ENCODE results near the gene FSTL5.

FSTL5 gene

DNA sequence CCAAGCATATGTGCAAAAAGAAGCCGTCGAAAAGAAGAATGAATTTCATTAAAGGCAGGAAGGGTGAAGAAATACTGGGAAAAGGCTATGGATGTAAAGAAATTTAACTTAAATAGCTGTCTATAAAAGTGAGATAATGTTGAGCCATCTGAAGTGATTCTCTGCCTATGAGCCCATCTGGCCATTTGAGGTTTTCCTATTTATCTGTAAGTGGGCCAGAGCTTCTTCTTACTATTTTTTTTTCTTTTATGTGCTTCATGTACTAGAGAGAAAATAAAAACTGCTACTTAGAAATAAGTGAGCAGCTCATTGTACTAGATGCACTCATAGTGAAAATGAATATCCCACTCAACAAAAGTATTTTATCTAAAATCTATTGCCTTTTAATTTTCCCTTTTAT lies 725.7 kb downstream of the FSTL5 start:
- DNase-seq, result no peak

DNA sequence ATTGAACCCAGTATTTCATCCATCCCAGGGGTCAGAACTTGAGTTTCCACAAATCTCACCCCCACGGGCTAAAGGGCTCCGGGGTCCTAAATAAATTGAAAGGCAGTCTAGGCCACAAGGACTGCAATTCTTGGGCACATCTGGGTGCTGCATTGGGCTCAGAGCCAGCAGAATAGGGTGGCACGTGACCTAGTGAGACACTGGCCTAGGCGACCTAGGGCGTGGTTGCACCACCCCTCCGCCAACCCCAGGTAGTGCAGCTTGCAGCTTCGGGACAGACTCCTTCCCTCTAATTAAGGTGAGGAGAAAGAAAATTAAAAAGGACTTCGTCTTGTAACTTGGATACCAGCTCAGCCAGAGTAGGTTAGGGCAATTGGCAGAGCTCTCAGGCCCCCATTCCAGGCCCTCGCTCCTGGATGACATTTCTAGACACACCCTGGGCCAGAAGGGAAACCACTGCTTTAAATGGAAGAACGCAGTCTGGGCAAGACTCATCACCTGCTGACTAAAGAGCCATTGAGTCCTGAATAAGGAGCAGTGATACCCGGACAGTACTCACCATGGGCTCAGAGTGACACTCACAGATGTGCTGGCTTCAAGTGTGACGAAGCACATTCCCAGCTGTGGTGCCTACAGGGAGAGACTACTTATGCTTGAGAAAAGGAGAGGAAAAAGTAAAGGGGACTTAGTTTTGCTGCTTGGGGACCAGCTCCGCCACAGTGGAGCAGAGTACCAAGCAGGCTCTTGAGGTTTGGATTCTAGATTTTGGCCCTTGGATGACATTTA lies 735.4 kb downstream of the FSTL5 start:
- DNase-seq, result no peak

DNA sequence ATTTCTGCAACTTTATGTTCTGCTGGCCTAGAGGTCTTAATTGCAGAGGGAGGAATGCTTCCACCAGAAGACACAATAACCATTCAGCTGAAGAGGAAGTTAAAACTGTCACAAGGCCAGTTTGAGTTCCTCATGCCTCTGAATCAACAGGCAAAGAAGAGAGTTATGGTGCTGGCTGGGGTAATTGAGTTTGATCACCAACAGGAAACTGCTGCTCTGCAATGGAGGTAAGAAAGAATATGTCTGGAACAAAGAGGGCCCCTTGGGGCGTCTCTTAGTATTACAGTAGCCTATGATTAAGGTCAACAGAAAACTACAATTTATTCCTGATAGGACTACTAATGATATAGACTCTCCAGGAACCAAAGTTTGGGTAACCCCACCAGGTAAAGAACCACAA lies 744.0 kb downstream of the FSTL5 start:
- DNase-seq, result peak; percentile 80 to 92 (median 86)

DNA sequence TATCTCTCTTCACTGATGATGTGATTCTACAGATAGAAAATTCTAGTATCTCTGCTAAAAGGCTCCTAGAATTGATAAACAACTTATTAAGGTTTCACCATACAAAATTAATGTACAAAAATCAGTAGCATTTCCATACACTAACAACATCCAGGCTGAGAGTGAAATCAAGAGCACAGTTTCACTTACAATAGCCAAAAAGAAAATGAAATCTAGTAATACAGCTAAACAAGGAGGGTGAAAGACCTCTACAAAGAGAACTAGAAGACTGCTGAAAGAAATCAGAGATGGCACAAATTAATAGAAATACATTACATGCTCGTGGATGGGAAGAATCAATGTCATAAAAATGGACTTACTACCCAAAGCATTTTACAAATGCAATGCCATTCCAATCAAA lies 751.9 kb downstream of the FSTL5 start:
- no peak for DNase-seq

DNA sequence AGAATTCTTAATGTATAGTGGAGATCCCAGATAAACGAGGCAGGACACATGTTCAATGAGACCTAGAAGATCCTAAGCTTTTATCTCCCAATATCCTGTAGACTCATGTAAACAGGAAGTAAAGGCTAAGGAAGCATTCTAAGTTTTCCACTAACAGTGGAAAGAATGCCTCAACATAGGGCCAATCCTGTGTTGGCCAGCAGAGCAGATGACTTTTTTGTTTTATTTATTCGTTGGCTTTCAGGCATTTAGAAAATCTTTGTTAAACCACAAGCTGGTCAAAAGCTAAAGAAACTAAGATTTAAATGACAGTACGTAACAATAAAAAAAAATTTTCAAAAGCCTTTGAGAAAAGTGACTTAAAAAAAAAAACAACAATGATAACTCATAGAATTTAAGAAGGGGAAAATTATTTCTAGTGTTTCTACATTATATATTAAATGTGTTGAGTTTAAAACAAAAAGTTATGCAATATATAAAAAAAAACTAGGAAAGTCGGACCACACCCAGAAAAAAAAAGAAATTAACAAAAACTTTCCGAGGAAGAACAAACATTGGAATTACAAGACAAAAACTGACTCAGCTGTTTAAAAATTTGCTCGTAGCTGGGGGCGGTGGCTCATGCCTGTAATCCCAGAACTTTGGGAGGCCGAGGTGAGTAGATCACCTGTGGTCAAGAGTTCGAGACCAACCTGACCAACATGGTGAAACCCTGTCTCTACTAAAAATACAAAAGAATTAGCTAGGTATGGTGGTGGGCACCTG lies 759.3 kb downstream of the FSTL5 start:
- DNase-seq, result no peak

DNA sequence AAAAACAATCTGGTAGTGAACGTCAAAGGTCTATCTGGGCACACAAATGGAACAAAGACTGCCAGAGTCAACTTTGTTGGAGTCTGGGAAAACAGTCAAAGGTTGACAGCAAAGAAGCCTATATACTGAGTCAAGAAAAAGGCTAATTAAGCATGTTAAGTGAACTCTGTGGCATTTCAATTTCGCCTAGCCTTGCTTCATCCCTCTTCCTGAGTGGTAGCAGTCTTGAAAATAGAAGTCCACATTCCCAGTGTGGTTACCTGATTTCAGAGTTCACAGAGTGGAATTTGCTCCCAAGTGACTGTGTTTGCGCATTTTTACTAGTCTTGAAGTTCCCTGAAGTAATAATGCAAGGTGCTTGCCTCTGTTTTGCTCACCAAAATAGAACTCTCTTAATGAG lies 760.0 kb downstream of the FSTL5 start:
- DNase-seq, result no peak

DNA sequence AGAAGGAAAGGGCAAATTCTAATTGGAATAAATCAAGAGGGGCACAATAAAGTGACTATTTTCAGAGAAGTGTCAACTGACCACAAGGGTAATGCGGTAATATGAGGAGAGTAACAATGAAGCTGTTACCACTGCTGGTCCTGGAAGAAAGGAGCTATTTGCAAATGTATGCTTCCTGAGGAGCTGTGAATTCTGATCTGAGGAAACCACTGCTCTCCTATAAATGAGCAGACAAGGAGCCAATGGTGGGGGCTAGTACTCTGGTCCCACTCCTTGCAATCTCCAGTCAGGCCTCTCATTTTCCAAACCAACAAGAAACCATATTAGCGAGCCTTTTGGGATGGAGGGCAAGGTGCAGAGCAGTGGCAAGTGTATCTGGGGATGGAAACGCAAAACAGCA lies 770.2 kb downstream of the FSTL5 start:
- DNase-seq, result no peak

DNA sequence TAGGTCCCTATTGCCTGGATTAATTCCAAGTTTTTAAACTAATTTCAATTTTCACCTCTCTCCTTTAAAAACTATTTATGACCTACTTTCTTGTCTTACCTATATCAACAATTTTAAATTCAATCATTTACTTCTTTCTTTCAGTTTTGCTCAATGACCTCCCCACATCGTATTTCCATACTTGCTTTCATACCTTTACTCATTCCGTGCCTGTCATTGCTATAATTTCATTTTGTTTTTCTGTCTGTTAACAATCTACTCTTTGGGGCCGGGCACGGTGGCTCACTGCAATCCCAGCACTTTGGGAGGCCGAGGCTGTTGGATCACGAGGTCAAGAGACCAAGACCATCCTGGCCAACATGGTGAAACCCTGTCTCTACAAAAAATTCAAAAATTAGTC lies 781.1 kb downstream of the FSTL5 start:
- DNase-seq, result no peak

DNA sequence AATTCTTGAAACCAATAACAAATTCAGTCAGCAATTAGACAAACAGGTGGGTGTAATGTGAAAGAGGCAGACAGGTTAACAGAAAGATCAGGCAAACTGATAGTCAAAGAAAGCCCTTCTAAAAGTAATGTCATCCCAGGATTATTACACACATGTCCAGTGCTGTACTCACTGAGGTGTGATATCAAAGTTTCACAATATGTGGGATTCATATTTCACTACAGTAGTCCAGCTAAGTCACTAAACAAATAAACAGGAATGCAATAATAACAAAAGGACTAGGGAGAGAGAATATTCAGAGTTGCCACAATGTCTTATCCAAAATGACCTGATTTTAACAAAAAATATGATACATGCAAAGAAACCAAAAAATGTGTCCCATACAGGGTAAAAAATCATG lies 787.5 kb downstream of the FSTL5 start:
- no peak for DNase-seq

DNA sequence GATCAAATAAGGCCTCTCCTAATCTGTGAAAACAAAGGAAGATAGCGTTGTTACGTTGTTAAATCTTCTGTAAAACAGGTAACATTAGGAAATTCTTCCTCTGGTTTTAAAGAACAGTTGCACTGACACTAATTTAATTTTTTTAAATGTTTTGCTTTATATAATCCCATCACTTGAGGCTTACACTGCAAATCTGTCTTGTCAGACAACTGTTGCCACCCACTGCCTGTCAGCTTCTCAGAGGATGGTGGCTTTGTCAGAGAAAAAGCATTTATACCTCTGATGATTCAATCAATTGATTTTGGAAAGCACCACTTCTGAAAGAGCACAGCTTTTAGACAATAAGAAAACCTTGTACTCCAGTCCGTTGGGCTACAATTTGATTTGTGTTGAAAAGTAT lies 799.1 kb downstream of the FSTL5 start:
- no peak for DNase-seq

DNA sequence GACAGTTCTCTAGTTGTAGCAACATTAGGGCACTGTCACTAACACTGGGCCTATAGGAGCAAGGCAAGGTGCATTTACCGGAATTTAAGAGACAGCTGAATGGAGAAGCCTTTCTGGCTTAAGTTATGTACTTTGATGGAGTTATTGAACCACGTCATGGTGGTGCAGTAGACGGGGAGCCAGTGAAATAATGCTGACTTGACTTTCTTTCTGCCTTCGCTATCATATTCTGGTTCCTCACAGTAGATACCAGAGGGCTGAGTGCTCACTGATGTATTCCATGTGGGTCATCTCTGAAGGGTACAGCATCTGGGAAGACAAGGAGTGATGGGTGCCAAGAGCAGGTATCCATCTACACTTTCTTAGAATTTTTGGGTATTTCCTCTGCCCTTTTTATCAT lies 802.8 kb downstream of the FSTL5 start:
- DNase-seq, result no peak

DNA sequence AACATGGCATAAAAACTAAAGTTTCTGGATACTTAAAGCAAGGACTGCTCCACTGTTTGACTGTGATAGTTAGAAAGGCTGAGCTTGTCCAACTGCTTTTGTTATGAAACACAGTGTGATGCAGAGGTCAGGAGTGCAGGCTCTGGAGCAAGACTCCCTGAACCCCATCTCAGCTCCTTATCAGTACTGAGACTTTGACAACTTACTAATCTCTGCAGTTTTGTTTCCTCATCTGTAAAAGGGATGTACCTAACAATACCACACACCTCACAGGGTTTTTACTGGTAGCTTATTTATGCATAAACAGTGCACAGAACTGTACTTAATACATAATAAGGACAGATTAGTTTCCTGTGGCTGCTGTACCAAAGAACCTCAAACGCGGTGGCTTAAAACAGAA lies 804.3 kb downstream of the FSTL5 start:
- no peak for DNase-seq

DNA sequence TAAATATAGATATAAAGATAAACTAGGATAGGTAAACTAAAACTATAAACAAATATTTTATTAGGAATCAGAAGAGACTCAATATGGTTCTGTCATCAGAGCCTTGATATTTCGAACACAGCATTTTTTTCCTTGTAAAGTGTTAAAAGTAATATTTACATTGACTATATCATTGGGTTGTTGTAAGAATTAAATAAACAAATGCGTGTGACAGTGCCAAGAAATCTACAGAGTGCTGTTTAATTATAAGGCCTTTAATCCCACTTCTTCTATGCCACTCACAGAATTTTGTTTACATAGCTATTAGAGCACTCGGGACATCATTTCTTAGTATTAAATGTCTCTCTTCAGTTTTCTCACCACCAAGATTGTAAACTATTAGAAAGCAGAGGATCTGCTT lies 807.4 kb downstream of the FSTL5 start:
- no peak for DNase-seq

DNA sequence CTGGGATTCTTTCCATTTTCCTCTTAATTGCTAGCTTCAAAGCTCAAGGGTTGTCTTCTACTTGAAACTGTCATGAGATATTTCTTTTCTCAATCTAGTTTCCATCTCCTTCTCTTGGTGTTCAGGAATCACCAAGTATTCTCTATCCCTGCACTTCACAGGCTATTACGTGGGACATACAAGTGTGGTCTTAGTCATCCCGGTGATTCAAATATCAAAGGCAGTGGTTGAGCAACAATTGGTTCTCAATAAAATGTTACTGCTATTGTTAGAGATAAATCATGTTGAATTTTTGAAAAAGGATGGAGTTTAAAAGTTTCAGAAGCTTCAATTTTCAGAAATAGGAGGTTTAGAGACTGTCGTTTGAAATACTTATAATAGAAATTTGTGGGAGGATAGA lies 812.9 kb downstream of the FSTL5 start:
- no peak for DNase-seq

DNA sequence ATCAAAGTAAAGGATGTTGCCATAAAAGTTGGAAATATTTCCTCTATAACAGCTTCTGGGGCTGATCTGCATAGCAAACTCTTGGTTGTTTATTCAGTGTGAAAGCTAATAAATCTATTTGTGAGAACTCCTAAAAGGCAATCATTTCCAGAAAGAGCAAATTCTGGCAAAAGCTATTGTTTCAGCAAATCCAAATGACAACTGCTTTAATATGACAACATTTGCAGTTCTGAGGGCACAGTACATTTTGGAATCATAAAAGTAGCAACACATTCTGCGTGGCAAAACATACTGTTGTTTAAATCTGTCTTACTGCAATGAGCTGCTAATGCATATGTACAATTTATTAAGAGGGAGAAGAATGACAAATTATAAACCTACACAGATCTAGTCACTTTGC lies 818.1 kb downstream of the FSTL5 start:
- DNase-seq, result no peak

DNA sequence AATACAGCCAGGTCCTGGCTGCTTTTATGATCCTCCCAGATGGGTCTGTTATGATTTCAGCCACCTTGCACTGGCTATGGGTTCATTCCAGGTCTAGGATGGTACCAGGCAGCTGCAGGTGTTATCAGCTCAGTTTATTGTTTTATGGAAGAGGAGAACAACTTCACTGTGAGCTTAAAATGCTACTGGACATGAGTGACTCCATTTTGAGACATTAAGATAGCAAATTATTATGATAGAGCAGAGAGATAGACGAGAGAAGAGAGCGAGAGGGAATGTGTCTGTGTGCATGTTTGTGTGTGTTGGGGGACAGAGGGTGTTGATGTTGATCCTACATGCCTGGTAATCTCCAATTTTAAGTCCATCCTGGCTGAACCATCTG lies 820.2 kb downstream of the FSTL5 start:
- no peak for DNase-seq

DNA sequence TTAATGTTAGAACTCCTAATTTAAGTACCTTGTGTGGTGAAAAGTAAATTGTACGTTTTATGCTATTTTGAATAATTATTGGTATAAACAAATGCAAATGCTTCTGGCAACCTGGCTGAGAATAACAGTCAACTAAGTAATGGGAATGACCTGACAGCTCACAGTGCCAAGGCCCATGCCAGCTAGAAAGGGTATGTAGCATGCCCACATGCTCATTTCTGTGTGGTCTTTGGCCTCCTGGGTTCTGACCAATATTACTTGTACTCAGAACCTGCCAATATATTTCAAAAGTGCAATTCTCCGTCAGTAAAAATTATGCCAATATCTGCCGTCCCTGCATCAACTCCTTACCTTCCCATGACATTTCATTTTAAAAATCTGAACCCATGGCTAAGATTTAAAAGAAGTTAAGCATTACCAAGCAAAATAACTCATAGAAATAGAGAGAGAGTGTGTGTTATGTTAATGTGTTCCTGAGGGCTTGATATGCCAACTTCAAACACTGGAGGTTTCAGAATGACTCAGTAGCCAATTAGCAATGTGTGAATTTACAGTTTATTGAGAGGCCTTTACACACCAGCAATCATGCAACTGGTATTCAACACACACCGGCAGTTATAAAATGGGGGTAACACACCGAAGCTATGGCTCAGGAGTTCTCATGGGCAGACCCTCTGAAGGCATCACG lies 820.8 kb downstream of the FSTL5 start:
- DNase-seq, result no peak

DNA sequence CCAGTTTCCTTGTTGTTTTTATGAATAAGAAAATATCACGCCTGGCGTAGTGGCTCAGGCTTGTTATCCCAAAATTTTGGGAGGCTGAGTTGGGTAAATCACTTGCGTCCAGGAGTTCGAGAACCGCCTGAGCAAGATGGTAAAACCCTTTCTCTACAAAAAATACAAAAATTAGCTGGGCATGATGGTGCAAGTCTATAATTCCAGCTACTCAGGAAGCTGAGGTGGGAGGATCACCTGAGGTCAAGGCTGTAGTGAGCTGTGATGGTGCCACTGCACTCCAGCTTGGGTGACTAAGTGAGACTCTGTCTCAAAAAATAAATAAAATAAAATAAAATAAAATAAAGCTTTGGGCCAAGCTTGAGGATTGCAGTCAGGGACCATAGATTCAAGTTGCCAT lies 827.2 kb downstream of the FSTL5 start:
- DNase-seq, result no peak

DNA sequence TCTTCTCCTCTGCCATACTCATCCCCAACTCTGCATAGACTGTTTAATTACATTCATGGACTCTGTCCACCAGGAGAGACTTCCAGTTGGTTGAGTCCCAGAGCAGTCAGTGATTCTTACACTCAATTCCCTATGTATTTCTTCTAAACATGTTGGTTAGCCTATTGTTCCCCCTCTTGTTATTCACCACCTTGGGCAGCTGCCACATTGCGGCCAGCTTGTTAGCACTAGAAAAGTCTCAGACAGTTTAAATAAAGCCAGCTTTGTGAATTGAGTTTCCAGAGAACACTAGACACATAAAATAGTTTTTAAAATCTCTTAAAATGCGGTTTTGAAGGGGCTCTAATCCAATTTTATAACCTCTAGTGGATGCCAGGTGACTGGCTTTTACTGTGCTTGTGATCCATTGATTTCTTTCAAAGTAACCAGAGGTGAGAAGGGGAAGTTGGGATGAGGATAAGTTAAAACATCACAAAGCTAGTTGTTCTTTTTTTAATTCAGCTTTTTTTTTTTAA lies 827.7 kb downstream of the FSTL5 start:
- DNase-seq, result no peak

Data from suppressor macrophage (primary cell).